Stomach (tissue), 9 donors: ENCODE measurements around the gene ETF1. TPM values are rescaled to one million over a fixed set of nuclear protein-coding genes. Genes with fewer than 3 reads are reported as not detected.

Experiments used
- DNase-seq, 2 donors: peaks; one replicate each; pipeline versions ENCODE4 v3.0.0 to v3.0.0-alpha.2; 2013 to 2019
- H3K27ac ChIP-seq, 5 donors: fragments of 200-600 bp in 4 of 5; sonication (generic) in 4 of 5; one replicate each; pipeline ENCODE4 v1.5.1; 2013 to 2019; ENCODE audit warnings: mild to moderate bottlenecking in 1 of 5, moderate library complexity in 1 of 5
- H3K27me3 ChIP-seq, 3 donors: fragments of 200-600 bp; sonication (generic); one replicate each; pipeline ENCODE4 v1.5.1; 2017 to 2019; ENCODE audit warnings: mixed run types in 1 of 3
- H3K36me3 ChIP-seq, 4 donors: fragments of 200-600 bp; sonication (generic); 1 replicate in 3 of 4; 2 replicates in 1 of 4; pipeline ENCODE4 v1.5.1; 2016 to 2019
- H3K4me1 ChIP-seq, 4 donors: fragments of 200-600 bp; sonication (generic); one replicate each; pipeline ENCODE4 v1.5.1; 2016 to 2019
- H3K4me3 ChIP-seq, 4 donors: fragments of 200-600 bp; sonication (generic) in 3 of 4; one replicate each; pipeline ENCODE4 v1.5.1; 2016 to 2019; ENCODE audit warnings: mild to moderate bottlenecking in 1 of 4
- H3K9me3 ChIP-seq, 4 donors: fragments of 200-600 bp; sonication (generic); one replicate each; pipeline ENCODE4 v1.5.1; 2016 to 2019
- EP300 ChIP-seq: sonication (generic); formaldehyde crosslinking; IDR thresholded peaks from one replicate; pipeline ENCODE4 v1.6.1; 2017; ENCODE audit warnings: antibody characterized with exemption
- POLR2A ChIP-seq, 4 donors: fragments of 450-650 bp; IDR thresholded peaks; one replicate each; pipeline ENCODE4 v1.6.1; 2016; ENCODE audit warnings: antibody characterized with exemption in 4 of 4, control low read depth in 2 of 4, mild to moderate bottlenecking in 1 of 4, moderate library complexity in 1 of 4
- POLR2AphosphoS5 ChIP-seq, 3 donors: sonication (generic); formaldehyde crosslinking; IDR thresholded peaks; one replicate each; pipeline ENCODE4 v1.6.1; 2016; ENCODE audit warnings: antibody characterized with exemption in 3 of 3
- WGBS, 5 donors: extraction: QIAGEN DNeasy Blood & Tissue Kit in 3 of 5; methylation state at CpG; one replicate each; pipeline versions ENCODE4 v1.1.5 to v1.1.7; 2013 to 2018; 5-methylcytosine and 5-hydroxymethylcytosine counted together
- intact Hi-C: fragments of 100-400 bp; cut with DNase I; formaldehyde crosslinking; loops from one replicate; pipeline ENCODE4 v1.15.1; 2023; ENCODE audit warnings: low total_unique reads
- polyA plus RNA-seq, 3 donors: library from polyadenylated mRNA; stranded (reverse); fragments of 200-250 nt; gene quantifications; one replicate each; pipeline ENCODE4 v1.2.3, GENCODE V29; 2013
- total RNA-seq, 5 donors: library from RNA; depleted of rRNA; stranded (reverse); fragments of >200 nt; gene quantifications; one replicate each; pipeline versions ENCODE4 v1.1.0 to v1.2.3, GENCODE V29; 2014 to 2016
- TF ChIP-seq, protein P1 (sequence below), 7 experiments: fragments of 450-650 bp in 4 of 7; fragments of 200-600 bp in 3 of 7; sonication (generic) in 3 of 7; IDR thresholded peaks; one replicate each; pipeline ENCODE4 v1.5.1; 2016 to 2019; ENCODE audit warnings: antibody characterized with exemption in 7 of 7, control low read depth in 2 of 7, mild to moderate bottlenecking in 1 of 7
- donor health status: healthy with polysubstance abuse.
- donor health status: Bipolar disorder and iron deficiency.
- donor health status: healthy.

Gene ETF1
- total and polyA plus RNA-seq, 8 donors: 9.0 to 119 (median 51.0) TPM

DNA sequence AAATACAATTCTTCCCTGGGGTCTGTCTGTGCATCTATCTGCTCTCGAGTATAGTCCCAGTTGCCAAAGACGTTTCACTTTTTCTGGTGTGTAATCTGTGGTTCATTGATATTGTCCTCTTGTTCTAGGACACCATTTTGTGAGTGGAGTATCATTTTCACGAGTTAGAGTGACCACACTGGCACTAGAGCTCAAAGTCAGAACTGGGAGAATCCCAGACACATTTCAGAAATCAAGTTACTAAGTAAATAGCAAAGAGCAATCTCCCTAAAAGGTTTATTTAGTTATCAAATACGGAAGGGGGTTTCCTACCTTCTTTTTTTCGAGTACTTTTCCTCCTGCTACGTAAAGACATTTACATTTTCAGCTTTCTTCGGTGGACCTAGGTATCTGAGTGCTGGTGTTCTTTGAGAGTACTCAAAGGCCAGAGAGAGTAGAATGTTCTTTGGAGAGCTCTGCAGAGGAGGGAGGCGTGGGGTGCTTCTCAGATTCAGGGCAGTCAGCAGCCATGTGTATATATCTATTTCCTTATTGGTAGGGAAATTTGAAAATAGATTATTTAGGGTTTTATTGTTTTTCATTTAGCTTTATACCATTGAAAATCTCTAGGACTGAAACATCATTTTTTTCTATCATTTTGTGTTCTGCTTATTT lies 41.1 kb upstream of the ETF1 start:
- DNase-seq: no peak
- Histone ChIP-seq H3K4me3 (no peak overlapping the region), H3K4me1 (peaks cover 0 to 5% (median 2%) of the 10 kb centered on the region in 4 donors), H3K9me3 (no peaks in the 10 kb centered on the region), H3K27me3 (no peaks in the 10 kb centered on the region), H3K36me3 (no peaks in the 10 kb centered on the region), H3K27ac (no peak overlapping the region)
- intact Hi-C loops: no loop called here
- 33 to 61% (median 55%) methylated on average over 8 of the region's 8 CpGs for WGBS, 5 donors
- TF ChIP-seq EP300 (no peak), POLR2A (IDR thresholded peaks at IDR 0.05) (no peak), POLR2AphosphoS5 (IDR thresholded peaks at IDR 0.05) (no peak)
- TF ChIP-seq, protein P1, sequence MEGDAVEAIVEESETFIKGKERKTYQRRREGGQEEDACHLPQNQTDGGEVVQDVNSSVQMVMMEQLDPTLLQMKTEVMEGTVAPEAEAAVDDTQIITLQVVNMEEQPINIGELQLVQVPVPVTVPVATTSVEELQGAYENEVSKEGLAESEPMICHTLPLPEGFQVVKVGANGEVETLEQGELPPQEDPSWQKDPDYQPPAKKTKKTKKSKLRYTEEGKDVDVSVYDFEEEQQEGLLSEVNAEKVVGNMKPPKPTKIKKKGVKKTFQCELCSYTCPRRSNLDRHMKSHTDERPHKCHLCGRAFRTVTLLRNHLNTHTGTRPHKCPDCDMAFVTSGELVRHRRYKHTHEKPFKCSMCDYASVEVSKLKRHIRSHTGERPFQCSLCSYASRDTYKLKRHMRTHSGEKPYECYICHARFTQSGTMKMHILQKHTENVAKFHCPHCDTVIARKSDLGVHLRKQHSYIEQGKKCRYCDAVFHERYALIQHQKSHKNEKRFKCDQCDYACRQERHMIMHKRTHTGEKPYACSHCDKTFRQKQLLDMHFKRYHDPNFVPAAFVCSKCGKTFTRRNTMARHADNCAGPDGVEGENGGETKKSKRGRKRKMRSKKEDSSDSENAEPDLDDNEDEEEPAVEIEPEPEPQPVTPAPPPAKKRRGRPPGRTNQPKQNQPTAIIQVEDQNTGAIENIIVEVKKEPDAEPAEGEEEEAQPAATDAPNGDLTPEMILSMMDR (IDR thresholded peaks at IDR 0.05): no peak

DNA sequence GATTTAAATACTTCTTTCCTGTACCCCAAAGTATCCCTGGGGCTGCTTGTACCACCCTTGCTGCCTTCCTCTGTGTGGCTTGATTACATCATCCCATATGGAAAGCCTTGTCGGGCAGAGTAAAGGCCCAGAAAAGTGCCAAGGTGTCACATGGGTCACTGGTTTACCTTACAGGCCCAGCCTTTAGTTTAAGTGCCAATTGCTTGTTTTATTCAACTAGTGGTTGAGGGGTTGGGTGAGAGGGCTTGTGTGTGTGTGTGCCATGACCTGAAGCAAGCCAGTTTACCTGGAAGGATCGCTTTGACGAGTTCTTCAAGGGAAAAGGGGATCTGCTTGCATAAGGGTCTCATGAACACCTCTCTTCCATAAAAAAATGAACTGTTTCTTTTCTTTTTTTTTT lies 39.9 kb upstream of the ETF1 start:
- intact Hi-C loops: no loop called here
- TF ChIP-seq POLR2A (IDR thresholded peaks at IDR 0.05): no peak
- TF ChIP-seq POLR2AphosphoS5 (IDR thresholded peaks at IDR 0.05): no peak
- no peak for TF ChIP-seq EP300
- TF ChIP-seq, protein P1 (IDR thresholded peaks at IDR 0.05): no peak
- Histone ChIP-seq H3K9me3 (no peaks in the 10 kb centered on the region), H3K27me3 (no peaks in the 10 kb centered on the region), H3K36me3 (no peaks in the 10 kb centered on the region), H3K27ac (no peak overlapping the region), H3K4me3 (no peak overlapping the region), H3K4me1 (peaks cover 0 to 7% (median 3%) of the 10 kb centered on the region in 4 donors)
- DNase-seq: no peak
- WGBS, 5 donors: 84 to 92% (median 85%) methylated on average over 3 of the region's 3 CpGs

DNA sequence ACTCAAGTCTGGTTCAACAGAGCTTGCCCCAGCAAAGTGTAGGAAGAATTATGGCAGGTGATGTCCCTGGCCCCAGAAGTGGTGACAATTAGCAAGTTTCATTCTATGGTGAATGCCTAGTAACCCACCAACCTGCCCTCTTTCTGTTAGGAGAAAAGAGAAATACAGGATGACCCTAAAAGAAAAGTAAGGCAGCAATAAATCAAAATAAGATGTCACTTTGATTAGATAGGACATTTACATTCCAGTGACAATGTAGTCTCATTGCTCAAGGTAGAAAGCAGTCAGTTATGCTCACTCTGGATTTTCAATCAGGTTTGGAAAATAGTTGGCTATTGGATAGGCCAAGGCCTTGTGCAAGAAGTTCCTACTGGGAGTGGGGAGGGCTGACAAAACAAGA lies 37.7 kb upstream of the ETF1 start:
- Histone ChIP-seq H3K4me3 (no peak overlapping the region), H3K9me3 (no peaks in the 10 kb centered on the region), H3K27me3 (no peaks in the 10 kb centered on the region), H3K27ac (no peak overlapping the region), H3K4me1 (peaks cover 6 to 14% (median 9%) of the 10 kb centered on the region in 4 donors), H3K36me3 (no peaks in the 10 kb centered on the region)
- no peak for TF ChIP-seq EP300
- TF ChIP-seq, protein P1 (IDR thresholded peaks at IDR 0.05): no peak
- TF ChIP-seq POLR2A (IDR thresholded peaks at IDR 0.05): no peak
- TF ChIP-seq POLR2AphosphoS5 (IDR thresholded peaks at IDR 0.05): no peak
- intact Hi-C loops: no loop called here
- no peak for DNase-seq

DNA sequence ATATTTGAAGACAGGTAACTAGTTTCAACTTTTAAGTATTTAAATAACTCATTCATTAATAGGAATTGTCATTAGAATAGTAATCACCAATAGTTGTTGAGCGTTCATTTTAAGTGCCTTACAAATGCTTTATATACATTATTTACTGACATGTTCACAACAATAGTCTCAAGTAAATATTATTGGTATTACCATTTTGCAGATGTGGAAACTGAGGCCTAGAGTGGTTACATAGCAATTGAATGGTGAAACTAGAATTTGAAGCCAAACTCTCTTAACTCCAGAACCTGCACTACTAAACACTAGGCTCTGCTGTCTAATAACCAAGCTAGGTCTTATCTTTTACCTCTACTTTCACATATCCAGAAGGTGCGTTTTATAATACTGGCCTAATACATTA lies 37.0 kb upstream of the ETF1 start:
- Histone ChIP-seq H3K9me3 (no peaks in the 10 kb centered on the region), H3K27me3 (no peaks in the 10 kb centered on the region), H3K36me3 (no peaks in the 10 kb centered on the region), H3K4me1 (peaks cover 6 to 14% (median 10%) of the 10 kb centered on the region in 4 donors), H3K27ac (no peak overlapping the region), H3K4me3 (no peak overlapping the region)
- TF ChIP-seq, protein P1 (IDR thresholded peaks at IDR 0.05): no peak
- TF ChIP-seq EP300 (no peak), POLR2AphosphoS5 (IDR thresholded peaks at IDR 0.05) (no peak), POLR2A (IDR thresholded peaks at IDR 0.05) (no peak)
- WGBS, 5 donors: 89 to 95% (median 94%) methylated on average over 2 of the region's 2 CpGs
- DNase-seq: no peak
- intact Hi-C loops: no loop called here
